Fibroblast of the conjunctiva (primary cell): Measurements from ENCODE around the gene CDKN3.
"Not testable (repeated sequence)": the region's sequence is repeated elsewhere in the genome, so short reads cannot be mapped to it uniquely, and the experiment has no call there.

Experiments
- DNase-seq: peaks from one replicate; pipeline ENCODE4 v3.0.0-alpha.2; 2010; ENCODE audit warnings: low read depth

The CDKN3 gene

GRCh38 chr14:54456820-54457608 is 60.2 kb downstream of the CDKN3 start:
- DNase-seq = not testable (repeated sequence)

GRCh38 chr14:54457609-54457996 is 60.8 kb downstream of the CDKN3 start:
- no peak for DNase-seq

- not testable (repeated sequence) for DNase-seq
Measured at GRCh38 chr14:54458536-54458935, 61.7 kb downstream of the CDKN3 start.

- DNase-seq = no peak
Measured at GRCh38 chr14:54459106-54459505, 62.3 kb downstream of the CDKN3 start.

- no peak for DNase-seq
Measured at GRCh38 chr14:54462048-54462447, 65.2 kb downstream of the CDKN3 start.

GRCh38 chr14:54465654-54466053 is 68.8 kb downstream of the CDKN3 start:
- DNase-seq = no peak

- DNase-seq = no peak
Measured at GRCh38 chr14:54467280-54467679, 70.5 kb downstream of the CDKN3 start.
